Cardiac muscle cell (in vitro differentiated cells and primary cell): Measurements from ENCODE around the gene PAK6. TPM values are rescaled to one million over a fixed set of nuclear protein-coding genes. Genes with fewer than 3 reads are reported as not detected.
A peak's percentile ranks its signal among the peaks of the same experiment; 100 is the strongest.

ENCODE experiments used
- DNase-seq, 2 donors: peaks; one replicate each; pipeline versions ENCODE4 v3.0.0 to v3.0.0-alpha.2; 2010 to 2017; ENCODE audit warnings: low read depth in 1 of 2, low spot score in 1 of 2
- H3K27ac ChIP-seq: fragments of 200-600 bp; sonication (generic); 2 replicates; pipeline ENCODE4 v1.5.1; 2016
- H3K27me3 ChIP-seq: fragments of 200-600 bp; sonication (generic); 2 replicates; pipeline ENCODE4 v1.6.0; 2016; ENCODE audit warnings: control low read depth
- H3K36me3 ChIP-seq: fragments of 200-600 bp; sonication (generic); 2 replicates; pipeline ENCODE4 v1.5.1; 2016; ENCODE audit warnings: control low read depth
- H3K4me1 ChIP-seq: fragments of 200-600 bp; sonication (generic); 2 replicates; pipeline ENCODE4 v1.8.1; 2017; ENCODE audit warnings: low read depth, mild to moderate bottlenecking, mixed run types
- H3K4me3 ChIP-seq: fragments of 200-600 bp; sonication (generic); 2 replicates; pipeline ENCODE4 v1.5.1; 2016; ENCODE audit warnings: mild to moderate bottlenecking
- H3K9me3 ChIP-seq: fragments of 200-600 bp; sonication (generic); 2 replicates; pipeline ENCODE4 v1.5.1; 2017; ENCODE audit warnings: low read depth, mild to moderate bottlenecking, control low read depth
- CTCF ChIP-seq: IDR thresholded peaks from 2 replicates; pipeline ENCODE4 v1.5.1; 2012; ENCODE audit warnings: low read depth, mild to moderate bottlenecking, low read length
- polyA plus RNA-seq: library from polyadenylated mRNA; unstranded; fragments of >200 nt; fragmentation: Nextera tagmentation; extraction: Ambion mirVana; gene quantifications from 2 replicates; pipeline ENCODE4 v1.2.1, GENCODE V29; 2016
- total RNA-seq: library from RNA; depleted of rRNA; stranded (reverse); fragments of >200 nt; gene quantifications from 2 replicates; pipeline ENCODE4 v1.2.3, GENCODE V29; 2016

Gene PAK6
- total and polyA plus RNA-seq, 2 experiments from 2014 or later: 4.2 to 18.7 TPM

GRCh38 chr15:40285151-40285550 lies 46.3 kb downstream of the PAK6 start:
- Histone ChIP-seq H3K27ac (peak overlapping the region; percentile 90), H3K4me3 (no peak overlapping the region), H3K36me3 (no peaks in the 10 kb centered on the region), H3K9me3 (no peaks in the 10 kb centered on the region), H3K4me1 (peaks cover 35% of the 10 kb centered on the region), H3K27me3 (peaks cover 39% of the 10 kb centered on the region)
- no peak for TF ChIP-seq CTCF
- DNase-seq: peak; percentile 18 to 61

GRCh38 chr15:40285554-40286011 lies 46.7 kb downstream of the PAK6 start:
- Histone ChIP-seq H3K27ac (peak overlapping the region; percentile 90), H3K4me1 (peaks cover 30% of the 10 kb centered on the region), H3K27me3 (peaks cover 40% of the 10 kb centered on the region), H3K9me3 (no peaks in the 10 kb centered on the region), H3K4me3 (no peak overlapping the region), H3K36me3 (no peaks in the 10 kb centered on the region)
- DNase-seq: no peak
- no peak for TF ChIP-seq CTCF

GRCh38 chr15:40286061-40286532 lies 47.2 kb downstream of the PAK6 start:
- Histone ChIP-seq H3K27ac (peak overlapping the region; percentile 90), H3K27me3 (peaks cover 36% of the 10 kb centered on the region), H3K4me3 (no peak overlapping the region), H3K4me1 (peaks cover 25% of the 10 kb centered on the region), H3K9me3 (no peaks in the 10 kb centered on the region), H3K36me3 (no peaks in the 10 kb centered on the region)
- no peak for TF ChIP-seq CTCF
- DNase-seq: peak in 1 of 2 donors; percentile 59

- H3K4me3 ChIP-seq: no peak overlapping the region
- peaks cover 26% of the 10 kb centered on the region for H3K4me1 ChIP-seq
Measured at GRCh38 chr15:40286794-40287193, 47.9 kb downstream of the PAK6 start.

GRCh38 chr15:40287505-40287904 lies 48.6 kb downstream of the PAK6 start:
- no peak for DNase-seq
- Histone ChIP-seq H3K4me3 (no peak overlapping the region), H3K4me1 (peaks cover 29% of the 10 kb centered on the region), H3K9me3 (no peaks in the 10 kb centered on the region), H3K36me3 (no peaks in the 10 kb centered on the region), H3K27me3 (peaks cover 29% of the 10 kb centered on the region), H3K27ac (no peak overlapping the region)
- no peak for TF ChIP-seq CTCF

More at GRCh38 chr15:40286794-40287193, 47.9 kb downstream of the PAK6 start:
- Histone ChIP-seq H3K36me3 (no peaks in the 10 kb centered on the region), H3K27me3 (peaks cover 31% of the 10 kb centered on the region), H3K9me3 (no peaks in the 10 kb centered on the region), H3K27ac (peak overlapping the region; percentile 24)
- no peak for TF ChIP-seq CTCF
- DNase-seq: no peak

GRCh38 chr15:40287968-40288367 lies 49.1 kb downstream of the PAK6 start:
- no peak for TF ChIP-seq CTCF
- Histone ChIP-seq H3K4me1 (peaks cover 33% of the 10 kb centered on the region), H3K27me3 (peaks cover 25% of the 10 kb centered on the region), H3K27ac (no peak overlapping the region), H3K4me3 (no peak overlapping the region), H3K36me3 (no peaks in the 10 kb centered on the region), H3K9me3 (no peaks in the 10 kb centered on the region)
- no peak for DNase-seq
